GM19463 (cell line): ENCODE results near the gene KIFC1.

Source experiments
- ATAC-seq: cut with Tn5 transposase; IDR thresholded peaks from one replicate; pipeline ENCODE4 v1.9.1; 2021; ENCODE audit warnings: mild to moderate bottlenecking, moderate library complexity; ENCODE audit not compliant: unreplicated experiment

The KIFC1 gene

DNA sequence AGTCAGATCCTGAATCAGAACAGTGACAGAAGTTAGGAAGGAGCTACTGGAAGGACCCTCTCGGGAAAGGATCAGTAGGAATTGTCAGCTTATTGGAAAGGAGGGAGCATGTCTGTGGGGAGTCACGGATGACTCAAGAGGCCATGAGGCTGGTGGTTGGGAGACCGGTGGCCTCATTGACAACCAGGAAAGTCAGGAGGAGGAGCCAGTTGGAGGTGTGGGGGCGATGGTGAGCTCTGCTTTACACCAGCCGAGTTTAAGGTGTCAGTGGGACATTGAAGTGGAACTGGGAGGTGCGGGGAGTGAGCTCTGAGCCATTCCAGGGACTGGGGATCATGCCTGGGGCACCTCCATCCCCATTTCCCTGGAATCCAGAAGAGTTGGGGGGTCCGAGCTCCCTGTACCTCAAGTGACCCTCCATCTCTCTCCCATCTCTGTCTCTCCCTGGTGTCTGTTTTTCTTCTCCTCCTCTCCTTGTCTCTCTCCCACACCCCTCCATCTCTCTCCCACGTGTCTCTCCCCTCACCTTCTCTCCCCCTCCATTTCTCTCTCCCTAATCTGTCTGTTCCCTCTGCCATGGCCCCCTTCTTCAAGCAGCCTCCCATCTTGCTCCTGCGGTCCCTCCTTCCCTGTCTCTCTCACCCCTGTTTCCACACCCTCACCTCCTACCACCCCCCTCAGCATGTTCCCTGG is 48.5 kb downstream of the KIFC1 start:
- ATAC-seq, result no peak

DNA sequence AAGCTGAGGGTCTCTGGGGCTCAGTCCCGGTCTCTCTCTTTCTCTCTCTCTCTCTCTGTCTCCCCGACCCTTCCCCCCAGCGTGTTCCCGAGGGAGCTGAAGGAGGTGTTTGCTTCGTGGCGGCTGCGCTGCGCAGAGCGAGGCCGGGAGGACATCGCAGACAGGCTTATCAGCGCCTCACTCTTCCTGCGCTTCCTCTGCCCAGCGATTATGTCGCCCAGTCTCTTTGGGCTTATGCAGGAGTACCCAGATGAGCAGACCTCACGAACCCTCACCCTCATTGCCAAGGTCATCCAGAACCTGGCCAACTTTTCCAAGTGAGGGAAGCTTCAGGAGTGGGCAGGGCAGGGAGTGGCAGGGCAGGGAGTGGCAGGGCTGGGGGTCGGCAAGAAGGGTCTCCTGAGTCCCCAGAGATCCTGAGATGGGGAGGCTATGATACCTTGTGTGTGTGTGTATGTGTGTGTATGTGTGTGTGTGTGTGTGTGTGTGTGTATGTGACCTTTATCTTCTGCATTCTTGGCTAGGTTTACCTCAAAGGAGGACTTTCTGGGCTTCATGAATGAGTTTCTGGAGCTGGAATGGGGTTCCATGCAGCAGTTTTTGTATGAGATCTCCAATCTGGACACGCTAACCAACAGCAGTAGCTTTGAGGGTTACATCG is 49.2 kb downstream of the KIFC1 start:
- no peak for ATAC-seq

DNA sequence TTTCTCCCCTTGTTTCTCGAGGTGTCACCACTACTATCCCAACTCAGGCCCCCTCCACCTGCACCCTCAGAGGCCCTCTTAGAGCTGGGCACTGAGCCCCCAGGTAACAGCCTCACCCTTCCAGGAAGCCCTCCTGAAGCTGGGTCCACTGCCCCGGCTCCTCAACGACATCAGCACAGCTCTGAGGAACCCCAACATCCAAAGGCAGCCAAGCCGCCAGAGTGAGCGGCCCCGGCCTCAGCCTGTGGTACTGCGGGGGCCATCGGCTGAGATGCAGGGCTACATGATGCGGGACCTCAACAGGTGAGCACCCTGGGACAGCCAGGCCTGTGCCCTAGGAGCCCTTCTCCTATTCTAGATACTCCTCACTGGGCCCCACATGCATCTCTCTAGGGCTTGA is 49.8 kb downstream of the KIFC1 start:
- no peak for ATAC-seq

DNA sequence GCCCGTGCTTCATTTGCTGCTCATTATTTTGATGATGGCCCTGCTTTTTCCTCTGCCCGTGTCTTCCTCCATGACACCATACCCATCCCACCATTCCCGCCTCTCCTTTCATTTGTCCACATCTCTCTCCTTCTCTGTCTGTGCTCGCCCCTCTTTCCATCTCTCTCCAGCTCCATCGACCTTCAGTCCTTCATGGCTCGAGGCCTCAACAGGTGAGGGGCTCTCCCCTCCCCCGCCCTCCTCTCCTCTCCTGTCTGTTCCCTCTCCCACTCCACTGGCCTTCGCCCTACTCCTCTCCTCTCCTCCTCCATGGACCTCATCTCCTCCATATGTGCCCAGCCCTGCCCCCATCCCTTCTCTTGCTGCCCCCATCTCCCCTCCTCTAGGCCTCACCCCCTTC is 50.7 kb downstream of the KIFC1 start:
- ATAC-seq, result no peak

DNA sequence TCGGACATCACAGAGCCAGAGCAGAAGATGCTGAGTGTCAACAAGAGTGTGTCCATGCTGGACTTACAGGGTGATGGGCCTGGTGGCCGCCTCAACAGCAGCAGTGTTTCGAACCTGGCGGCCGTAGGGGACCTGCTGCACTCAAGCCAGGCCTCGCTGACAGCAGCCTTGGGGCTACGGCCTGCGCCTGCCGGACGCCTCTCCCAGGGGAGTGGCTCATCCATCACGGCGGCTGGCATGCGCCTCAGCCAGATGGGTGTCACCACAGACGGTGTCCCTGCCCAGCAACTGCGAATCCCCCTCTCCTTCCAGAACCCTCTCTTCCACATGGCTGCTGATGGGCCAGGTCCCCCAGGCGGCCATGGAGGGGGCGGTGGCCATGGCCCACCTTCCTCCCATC is 51.4 kb downstream of the KIFC1 start:
- no peak for ATAC-seq

DNA sequence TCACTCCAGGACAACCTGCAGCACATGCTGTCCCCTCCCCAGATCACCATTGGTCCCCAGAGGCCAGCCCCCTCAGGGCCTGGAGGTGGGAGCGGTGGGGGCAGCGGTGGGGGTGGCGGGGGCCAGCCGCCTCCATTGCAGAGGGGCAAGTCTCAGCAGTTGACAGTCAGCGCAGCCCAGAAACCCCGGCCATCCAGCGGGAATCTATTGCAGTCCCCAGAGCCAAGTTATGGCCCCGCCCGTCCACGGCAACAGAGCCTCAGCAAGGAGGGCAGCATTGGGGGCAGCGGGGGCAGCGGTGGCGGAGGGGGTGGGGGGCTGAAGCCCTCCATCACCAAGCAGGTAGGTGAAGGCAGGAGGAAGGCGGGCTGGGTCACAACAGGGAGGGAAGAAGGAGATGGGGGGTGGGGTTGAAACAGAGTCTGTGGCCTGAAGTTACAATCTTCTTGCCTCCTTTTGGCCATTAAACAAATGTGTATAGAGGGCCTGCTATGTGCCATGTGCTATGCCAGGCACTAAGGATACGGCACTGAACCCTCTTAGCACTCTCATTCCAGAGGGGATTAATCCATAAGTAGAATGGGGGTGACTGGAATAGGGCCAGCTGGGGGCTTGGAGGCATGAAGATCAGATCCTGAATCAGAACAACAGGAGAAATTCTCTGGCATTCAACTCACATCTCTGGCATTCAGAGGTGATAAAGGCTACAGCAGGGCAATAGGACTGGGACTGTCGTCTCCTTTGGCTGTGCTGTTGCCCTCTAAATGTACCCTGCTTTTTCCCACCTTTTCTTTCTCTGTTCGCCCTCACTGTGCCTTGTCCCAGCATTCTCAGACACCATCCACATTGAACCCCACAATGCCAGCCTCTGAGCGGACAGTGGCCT is 52.2 kb downstream of the KIFC1 start:
- no peak for ATAC-seq

DNA sequence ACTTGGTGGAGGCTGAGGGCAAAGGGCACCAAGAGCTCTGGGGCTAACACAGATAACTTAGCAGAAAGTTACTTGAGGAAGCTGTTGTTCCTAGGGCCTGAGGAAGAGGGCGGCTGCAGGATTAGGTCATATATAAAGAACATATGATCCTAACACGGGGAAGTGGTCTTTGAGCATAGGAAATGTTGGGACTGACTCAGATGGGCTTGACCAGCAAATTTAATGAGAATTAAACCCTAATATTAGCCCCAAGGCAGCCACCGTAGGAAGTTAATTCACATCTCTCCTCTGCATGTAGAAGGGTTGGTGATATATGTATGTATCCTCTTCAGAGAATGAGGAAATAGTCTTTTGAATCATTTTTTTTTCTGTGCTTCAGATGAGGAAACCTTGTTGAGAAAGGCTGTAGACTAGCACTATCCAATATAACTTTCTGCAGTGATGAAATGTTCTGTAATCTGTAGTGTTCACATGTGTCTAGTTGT is 53.5 kb downstream of the KIFC1 start:
- ATAC-seq, result no peak

DNA sequence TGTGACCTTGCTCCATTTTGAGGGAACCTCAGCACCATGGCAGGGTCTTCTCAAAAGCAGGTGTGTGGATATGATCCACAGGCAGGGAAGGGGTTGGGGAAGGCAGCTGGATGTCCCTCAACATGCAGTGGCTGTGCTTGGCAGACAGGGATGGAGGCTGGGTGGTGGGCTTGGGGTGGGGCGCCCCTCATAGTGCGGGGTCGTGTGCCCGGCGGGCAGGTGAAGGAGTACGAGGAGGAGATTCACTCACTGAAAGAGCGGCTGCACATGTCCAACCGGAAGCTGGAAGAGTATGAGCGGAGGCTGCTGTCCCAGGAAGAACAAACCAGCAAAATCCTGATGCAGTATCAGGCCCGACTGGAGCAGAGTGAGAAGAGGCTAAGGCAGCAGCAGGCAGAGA is 54.7 kb downstream of the KIFC1 start:
- no peak for ATAC-seq

DNA sequence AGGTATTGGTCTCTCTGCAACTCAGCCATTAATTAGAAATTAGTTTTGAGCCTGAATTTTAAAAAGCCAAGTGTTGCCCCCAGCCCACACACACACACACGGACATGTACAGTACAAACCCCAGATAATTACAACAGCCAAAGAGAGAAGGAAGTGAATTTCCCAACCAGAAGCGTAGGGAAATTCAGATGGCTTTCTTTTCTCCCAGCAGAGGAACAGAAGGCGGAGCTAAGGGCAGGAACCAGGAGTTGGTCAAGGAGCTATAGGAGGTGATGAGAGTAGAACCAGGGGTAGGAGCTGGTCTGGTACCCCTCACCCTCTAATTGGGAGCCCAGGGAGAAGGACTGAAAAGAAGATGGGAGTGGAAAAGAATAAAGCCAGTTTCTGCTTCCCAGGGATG is 58.8 kb downstream of the KIFC1 start:
- ATAC-seq, result no peak

DNA sequence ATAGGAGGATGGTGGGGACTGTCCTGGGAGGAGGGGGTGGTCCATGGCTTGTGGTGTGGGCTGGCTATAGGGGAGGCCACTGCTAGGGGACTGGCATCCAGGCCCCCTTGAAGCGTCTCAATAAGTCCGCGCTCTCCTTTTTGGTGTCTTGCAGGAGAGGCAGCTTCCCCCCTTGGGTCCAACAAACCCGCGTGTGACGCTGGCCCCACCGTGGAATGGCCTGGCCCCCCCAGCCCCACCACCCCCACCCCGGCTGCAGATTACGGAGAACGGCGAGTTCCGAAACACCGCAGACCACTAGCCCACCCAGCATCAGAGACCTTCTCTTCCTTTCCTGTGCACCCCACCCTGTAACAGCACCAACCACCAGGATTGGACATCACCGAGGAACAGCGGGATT is 60.0 kb downstream of the KIFC1 start:
- no peak for ATAC-seq

DNA sequence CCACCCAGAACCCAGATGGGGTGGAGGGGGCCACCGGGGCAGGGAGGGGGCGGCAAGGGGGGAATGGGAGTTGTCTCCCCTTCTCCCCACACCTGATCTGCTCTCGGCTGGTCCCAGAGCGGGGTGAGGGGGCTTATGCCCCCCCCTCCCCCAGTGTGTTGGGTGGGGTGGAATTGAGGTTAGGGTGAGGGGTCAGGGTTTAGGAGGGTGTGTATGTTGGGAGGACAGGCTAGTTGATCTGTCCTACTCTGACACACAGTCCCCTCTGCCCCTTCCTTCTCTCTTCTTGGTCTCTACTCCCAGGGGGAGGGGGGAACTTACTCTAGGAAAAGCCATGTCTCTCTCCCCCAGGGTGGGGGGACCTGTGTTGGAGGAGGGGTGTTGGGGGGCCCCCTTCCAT is 60.9 kb downstream of the KIFC1 start:
- ATAC-seq, result no peak

DNA sequence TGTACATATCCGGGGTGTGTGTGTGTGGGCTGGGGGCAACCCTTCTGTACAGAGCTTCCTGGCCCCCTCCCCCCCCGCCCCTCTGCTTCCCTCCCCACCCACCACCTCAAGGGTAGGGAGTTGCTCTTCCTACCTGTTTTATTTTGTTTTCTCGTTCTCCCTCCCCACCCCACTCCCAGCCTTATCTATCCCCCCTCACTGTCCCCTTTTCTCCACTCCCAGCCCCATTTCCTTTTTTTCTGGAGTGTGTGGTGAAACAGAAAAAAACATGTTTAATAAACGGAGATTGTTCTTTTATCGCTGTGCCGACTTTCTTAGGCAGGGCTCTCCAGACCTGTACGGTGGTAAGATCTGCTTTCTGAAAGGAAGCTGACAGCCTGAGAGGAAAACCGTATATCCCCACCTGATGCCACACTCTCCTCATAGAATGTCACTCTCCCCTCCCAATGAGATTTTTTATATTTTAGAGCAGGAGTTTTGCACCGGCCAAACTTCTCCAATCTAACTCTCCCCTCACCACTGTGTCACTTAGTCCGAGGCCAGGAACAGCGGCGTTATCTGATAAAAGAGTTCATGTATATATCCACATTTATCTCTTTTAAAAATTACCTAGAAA is 61.9 kb downstream of the KIFC1 start:
- ATAC-seq, result no peak

DNA sequence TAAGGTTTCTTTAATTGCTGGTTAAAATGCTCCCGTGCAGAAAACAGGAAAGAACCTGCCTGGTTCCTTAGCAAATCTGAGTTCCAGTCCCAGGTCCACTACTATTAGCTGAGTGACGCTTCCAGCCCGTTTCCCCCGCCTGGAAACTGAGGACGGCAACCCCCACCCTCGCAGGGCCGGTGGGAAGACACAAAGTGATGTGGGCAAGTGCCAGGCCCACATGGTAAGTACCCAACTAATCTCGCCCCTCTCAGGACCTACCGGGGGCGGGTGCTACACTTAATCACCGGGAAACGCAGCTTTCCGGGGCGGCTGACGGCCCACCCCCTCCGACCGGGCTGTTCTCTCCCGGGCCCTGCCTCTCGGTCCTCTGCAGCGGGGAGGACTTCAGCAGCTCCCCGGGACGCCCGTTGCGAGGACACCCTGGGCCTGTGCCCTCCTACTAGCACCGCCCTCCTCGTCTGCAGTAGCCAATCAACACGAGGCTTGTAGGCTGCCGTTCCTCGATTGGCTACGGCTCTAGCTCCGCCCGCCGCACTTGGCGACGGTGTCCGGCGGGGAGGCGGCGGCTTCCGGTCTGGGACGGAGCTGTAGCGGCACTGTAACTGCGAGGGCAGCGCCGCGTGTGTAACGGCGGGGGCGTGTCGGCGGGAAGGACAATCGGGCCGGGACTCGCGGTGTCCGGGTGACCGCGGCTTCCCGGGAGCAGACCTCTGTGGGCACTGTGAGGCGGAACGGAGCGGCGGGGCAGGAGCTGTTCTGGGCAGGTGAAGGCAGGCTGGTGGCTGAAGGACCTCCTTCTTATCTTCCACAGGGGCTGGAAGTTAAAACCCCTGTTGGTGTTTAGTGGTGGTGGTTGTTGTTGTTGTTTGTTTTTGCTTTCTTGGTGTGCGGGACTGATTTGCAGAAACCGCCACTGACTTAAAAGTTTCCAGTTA is 62.7 kb downstream of the KIFC1 start, which contains the start of gene ZBTB9:
TSS of gene ZBTB9 (plus strand) at position 568 of the 938 bp plus-strand sequence. CDS start 525 bp downstream, outside the sequence.
- ATAC-seq, result peak; percentile 99

DNA sequence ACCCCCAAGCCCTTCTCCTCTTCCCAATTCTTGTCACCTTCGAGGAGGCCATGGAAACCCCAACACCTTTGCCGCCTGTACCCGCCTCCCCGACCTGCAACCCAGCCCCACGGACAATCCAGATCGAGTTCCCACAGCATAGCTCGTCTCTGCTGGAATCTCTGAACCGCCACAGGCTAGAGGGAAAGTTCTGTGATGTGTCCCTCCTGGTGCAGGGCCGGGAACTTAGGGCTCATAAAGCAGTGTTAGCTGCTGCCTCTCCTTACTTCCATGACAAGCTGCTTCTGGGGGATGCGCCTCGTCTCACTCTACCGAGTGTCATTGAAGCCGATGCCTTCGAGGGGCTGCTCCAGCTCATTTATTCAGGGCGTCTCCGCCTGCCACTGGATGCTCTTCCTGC is 63.4 kb downstream of the KIFC1 start:
- no peak for ATAC-seq

DNA sequence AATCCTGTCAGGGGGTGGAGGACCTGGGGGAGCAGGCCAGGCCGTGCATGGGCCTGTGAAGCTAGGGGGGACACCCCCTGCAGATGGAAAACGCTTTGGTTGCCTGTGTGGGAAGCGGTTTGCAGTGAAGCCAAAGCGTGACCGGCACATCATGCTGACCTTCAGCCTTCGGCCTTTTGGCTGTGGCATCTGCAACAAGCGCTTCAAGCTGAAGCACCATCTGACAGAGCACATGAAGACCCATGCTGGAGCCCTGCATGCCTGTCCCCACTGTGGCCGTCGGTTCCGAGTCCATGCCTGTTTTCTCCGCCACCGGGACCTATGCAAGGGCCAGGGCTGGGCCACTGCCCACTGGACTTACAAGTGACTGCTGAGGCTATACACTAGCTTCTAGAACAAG is 64.5 kb downstream of the KIFC1 start:
- ATAC-seq, result no peak

DNA sequence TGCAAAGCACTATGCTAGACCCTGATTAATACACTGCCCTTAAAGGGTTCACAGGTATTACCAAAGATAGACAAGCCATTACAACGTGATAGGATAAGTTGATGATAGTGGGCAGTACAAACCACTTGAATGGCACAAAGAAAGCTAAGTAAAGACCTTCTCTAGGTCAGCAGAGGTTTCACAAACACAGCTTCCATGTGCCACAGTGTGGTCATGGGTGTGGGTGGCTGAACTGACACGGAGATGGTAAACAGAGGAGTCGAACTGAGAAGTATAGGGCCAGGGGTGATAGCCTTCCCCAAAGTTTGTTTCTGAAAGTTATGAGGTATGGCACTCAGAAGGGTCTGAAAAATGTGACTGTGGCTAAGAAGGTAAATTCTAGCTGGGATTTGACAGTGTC is 67.1 kb downstream of the KIFC1 start:
- no peak for ATAC-seq

DNA sequence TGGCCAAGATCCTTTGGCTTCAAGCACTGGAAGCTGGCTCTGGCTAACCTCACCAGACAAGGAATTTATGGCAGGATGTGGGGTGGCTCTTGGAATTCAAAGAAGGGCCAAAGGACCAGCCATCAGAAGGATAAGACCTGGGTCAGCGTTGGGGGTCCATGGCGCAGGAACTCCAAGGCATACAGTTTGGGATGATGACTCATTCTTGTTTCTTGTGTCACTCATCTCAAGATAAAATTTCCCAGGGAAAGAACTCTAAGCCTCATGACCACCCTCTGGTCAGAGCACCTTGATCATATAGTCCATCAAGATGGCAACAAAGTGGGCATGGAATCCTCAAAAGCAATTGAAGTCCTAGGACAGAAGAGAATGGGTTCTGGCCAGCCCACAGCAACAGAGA is 67.6 kb downstream of the KIFC1 start:
- no peak for ATAC-seq
